ENCODE measurements around the gene LGR4.

DNA sequence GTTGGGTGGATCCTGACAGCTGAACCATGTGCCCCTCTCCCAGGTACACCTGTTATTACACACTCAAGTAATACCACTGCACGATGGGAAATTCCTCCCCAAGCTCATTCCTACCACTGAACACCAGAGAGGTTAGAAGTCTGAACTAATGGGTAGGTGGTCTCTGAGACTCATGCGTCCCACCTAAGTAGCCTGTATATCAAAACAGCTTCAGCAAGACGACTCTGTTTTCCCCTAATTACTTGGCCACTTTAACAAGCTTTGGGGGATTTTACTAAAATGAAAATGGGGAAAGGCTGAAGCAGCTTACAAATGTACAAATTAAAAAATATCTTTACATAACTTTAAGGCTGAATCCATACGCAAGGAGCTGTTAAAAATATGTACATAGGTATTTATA lies 29.4 kb downstream of the LGR4 start:
- TF ChIP-seq, protein P1, sequence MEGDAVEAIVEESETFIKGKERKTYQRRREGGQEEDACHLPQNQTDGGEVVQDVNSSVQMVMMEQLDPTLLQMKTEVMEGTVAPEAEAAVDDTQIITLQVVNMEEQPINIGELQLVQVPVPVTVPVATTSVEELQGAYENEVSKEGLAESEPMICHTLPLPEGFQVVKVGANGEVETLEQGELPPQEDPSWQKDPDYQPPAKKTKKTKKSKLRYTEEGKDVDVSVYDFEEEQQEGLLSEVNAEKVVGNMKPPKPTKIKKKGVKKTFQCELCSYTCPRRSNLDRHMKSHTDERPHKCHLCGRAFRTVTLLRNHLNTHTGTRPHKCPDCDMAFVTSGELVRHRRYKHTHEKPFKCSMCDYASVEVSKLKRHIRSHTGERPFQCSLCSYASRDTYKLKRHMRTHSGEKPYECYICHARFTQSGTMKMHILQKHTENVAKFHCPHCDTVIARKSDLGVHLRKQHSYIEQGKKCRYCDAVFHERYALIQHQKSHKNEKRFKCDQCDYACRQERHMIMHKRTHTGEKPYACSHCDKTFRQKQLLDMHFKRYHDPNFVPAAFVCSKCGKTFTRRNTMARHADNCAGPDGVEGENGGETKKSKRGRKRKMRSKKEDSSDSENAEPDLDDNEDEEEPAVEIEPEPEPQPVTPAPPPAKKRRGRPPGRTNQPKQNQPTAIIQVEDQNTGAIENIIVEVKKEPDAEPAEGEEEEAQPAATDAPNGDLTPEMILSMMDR (conservative IDR thresholded peaks at IDR 0.05; ENCODE audit: low read depth, low read length): no peak
- no peak for TF ChIP-seq NFE2L2 (IDR thresholded peaks at IDR 0.05; ENCODE audit: low read depth, low read length)

Measured in IMR-90 (cell line).